ENCODE measurements around the gene C1QTNF6.

- TF ChIP-seq ATF3 (IDR thresholded peaks at IDR 0.05; ENCODE audit: insufficient read depth, low read depth, low read length) (no peak), RAD21 (IDR thresholded peaks at IDR 0.05 in 1 of 2, conservative IDR thresholded peaks at IDR 0.05 in 1 of 2; ENCODE audit: low read depth in 2 of 2, low read length in 2 of 2) (no peak), EZH2 (IDR thresholded peaks at IDR 0.05; ENCODE audit: low read depth, low read length, severe bottlenecking) (no peak), SIX5 (IDR thresholded peaks at IDR 0.05; ENCODE audit: low read depth, low read length) (no peak), SUZ12 (IDR thresholded peaks at IDR 0.05; ENCODE audit: low read length) (no peak), RFX5 (IDR thresholded peaks at IDR 0.05; ENCODE audit: borderline replicate concordance, low read depth, low read length) (no peak), SP1 (IDR thresholded peaks at IDR 0.05; ENCODE audit: low read depth, low read length) (no peak), MAX (IDR thresholded peaks at IDR 0.05) (no peak), TBP (IDR thresholded peaks at IDR 0.05; ENCODE audit: low read depth, low read length) (no peak)
- TF ChIP-seq, protein P1, sequence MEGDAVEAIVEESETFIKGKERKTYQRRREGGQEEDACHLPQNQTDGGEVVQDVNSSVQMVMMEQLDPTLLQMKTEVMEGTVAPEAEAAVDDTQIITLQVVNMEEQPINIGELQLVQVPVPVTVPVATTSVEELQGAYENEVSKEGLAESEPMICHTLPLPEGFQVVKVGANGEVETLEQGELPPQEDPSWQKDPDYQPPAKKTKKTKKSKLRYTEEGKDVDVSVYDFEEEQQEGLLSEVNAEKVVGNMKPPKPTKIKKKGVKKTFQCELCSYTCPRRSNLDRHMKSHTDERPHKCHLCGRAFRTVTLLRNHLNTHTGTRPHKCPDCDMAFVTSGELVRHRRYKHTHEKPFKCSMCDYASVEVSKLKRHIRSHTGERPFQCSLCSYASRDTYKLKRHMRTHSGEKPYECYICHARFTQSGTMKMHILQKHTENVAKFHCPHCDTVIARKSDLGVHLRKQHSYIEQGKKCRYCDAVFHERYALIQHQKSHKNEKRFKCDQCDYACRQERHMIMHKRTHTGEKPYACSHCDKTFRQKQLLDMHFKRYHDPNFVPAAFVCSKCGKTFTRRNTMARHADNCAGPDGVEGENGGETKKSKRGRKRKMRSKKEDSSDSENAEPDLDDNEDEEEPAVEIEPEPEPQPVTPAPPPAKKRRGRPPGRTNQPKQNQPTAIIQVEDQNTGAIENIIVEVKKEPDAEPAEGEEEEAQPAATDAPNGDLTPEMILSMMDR (IDR thresholded peaks at IDR 0.05; ENCODE audit: control extremely low read depth in 1 of 3, insufficient read depth in 1 of 3, low read depth in 1 of 3, low read length in 3 of 3): no peak
- TF ChIP-seq, protein P2, sequence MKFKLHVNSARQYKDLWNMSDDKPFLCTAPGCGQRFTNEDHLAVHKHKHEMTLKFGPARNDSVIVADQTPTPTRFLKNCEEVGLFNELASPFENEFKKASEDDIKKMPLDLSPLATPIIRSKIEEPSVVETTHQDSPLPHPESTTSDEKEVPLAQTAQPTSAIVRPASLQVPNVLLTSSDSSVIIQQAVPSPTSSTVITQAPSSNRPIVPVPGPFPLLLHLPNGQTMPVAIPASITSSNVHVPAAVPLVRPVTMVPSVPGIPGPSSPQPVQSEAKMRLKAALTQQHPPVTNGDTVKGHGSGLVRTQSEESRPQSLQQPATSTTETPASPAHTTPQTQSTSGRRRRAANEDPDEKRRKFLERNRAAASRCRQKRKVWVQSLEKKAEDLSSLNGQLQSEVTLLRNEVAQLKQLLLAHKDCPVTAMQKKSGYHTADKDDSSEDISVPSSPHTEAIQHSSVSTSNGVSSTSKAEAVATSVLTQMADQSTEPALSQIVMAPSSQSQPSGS (IDR thresholded peaks at IDR 0.05; ENCODE audit: low read length): no peak
These were observed 43.5 kb upstream of the C1QTNF6 start for GRCh38 chr22:37231406-37232139.

Data from H1 (cell line).